Heart left ventricle (tissue), 13 donors: Measurements from ENCODE around the gene RELL1.

Source experiments
- CTCF ChIP-seq, 12 donors: fragments of 200-600 bp; sonication (generic) in 4 of 12; IDR thresholded peaks; one replicate each; pipeline versions ENCODE4 v1.5.0 to v1.8.0; 2018 to 2022; ENCODE audit warnings: antibody characterized with exemption in 12 of 12, mild to moderate bottlenecking in 5 of 12
- POLR2A ChIP-seq, 2 donors: fragments of 450-650 bp; IDR thresholded peaks; one replicate each; pipeline ENCODE4 v1.6.1; 2017; ENCODE audit warnings: antibody characterized with exemption in 2 of 2, mild to moderate bottlenecking in 2 of 2, moderate library complexity in 2 of 2
- donor health status: ischemic (EF 13 %, LVEDD 7.1; RV severe dilation, severe dysfunction).
- donor health status: DM: no; HTN: yes; CAD: no.
- donor health status: DM: no; HTN: no; CAD: no.
- donor health status: ischemic (EF 25% LVEDD 6.9; RV normal size, moderate dysfunction).
- donor health status: ischemic (EF 25% LVEDD 5.7; RV mildly dilated, moderate dysfunction).
- donor health status: ischemic (EF 35%, LVEDD 5.7; RV mildly dilated, moderate dysfunction).
- donor health status: nonischemic (EF 11% LVEDD 7.7; RV severe dilation, severe dysfunction).
- donor health status: DM: yes; HTN: yes; CAD: no.
- donor health status: PGD.
- donor health status: ischemic (EF 29% LVEDD 5.4; RV normal size, mild dysfunction).
- donor health status: nonischemic (EF 23%, LVEDD 6.1; RV moderate dilation, normal function).

GRCh38 chr4:37561803-37562207 is 124.4 kb downstream of the RELL1 start:
- TF ChIP-seq CTCF (IDR thresholded peaks at IDR 0.05) (no peak), POLR2A (IDR thresholded peaks at IDR 0.05) (no peak)
